BE2C (cell line): Measurements from ENCODE around the gene ZC3H6.
A peak's percentile ranks its signal among the peaks of the same experiment; 100 is the strongest.
"Not testable (repeated sequence)": the region's sequence is repeated elsewhere in the genome, so short reads cannot be mapped to it uniquely, and the experiment has no call there.

Experiments used
- DNase-seq: peaks from one replicate; pipeline ENCODE4 v3.0.0-alpha.2; 2020
- H3K27me3 ChIP-seq: fragments of 250-450 bp; sonication (Bioruptor Pico); 2 replicates; pipeline ENCODE4 v1.5.1; 2020; ENCODE audit warnings: mild to moderate bottlenecking
- H3K36me3 ChIP-seq: fragments of 250-450 bp; sonication (Bioruptor Pico); 2 replicates; pipeline ENCODE4 v1.5.1; 2020; ENCODE audit warnings: mild to moderate bottlenecking
- H3K4me1 ChIP-seq: fragments of 250-450 bp; sonication (Bioruptor Pico); 2 replicates; pipeline ENCODE4 v1.5.1; 2020
- H3K4me3 ChIP-seq: 2 replicates; pipeline ENCODE4 v1.5.1; 2011; ENCODE audit warnings: low read depth, low read length
- H3K9me3 ChIP-seq: fragments of 250-450 bp; sonication (Bioruptor Pico); 2 replicates; pipeline ENCODE4 v1.5.1; 2020
- CTCF ChIP-seq: IDR thresholded peaks from 2 replicates; pipeline ENCODE4 v1.5.1; 2012; ENCODE audit warnings: mild to moderate bottlenecking, low read depth, low read length

The ZC3H6 gene

GRCh38 chr2:112272669-112273068 lies 2.7 kb upstream of the ZC3H6 start:
- no peak for DNase-seq
- TF ChIP-seq CTCF, result no peak
- H3K36me3 ChIP-seq, result no peaks in the 10 kb centered on the region
- no peaks in the 10 kb centered on the region for H3K4me1 ChIP-seq
- H3K27me3 ChIP-seq, result no peaks in the 10 kb centered on the region
- H3K9me3 ChIP-seq, result no peaks in the 10 kb centered on the region
- H3K4me3 ChIP-seq, result no peak overlapping the region

GRCh38 chr2:112273349-112273748 lies 2.0 kb upstream of the ZC3H6 start:
- no peaks in the 10 kb centered on the region for H3K36me3 ChIP-seq
- no peak for TF ChIP-seq CTCF
- no peaks in the 10 kb centered on the region for H3K4me1 ChIP-seq
- no peaks in the 10 kb centered on the region for H3K27me3 ChIP-seq
- H3K4me3 ChIP-seq, result no peak overlapping the region
- DNase-seq, result no peak
- H3K9me3 ChIP-seq, result no peaks in the 10 kb centered on the region

GRCh38 chr2:112275887-112276773 lies 733 bp downstream of the ZC3H6 start:
- no peak for TF ChIP-seq CTCF
- H3K4me3 ChIP-seq, result peak overlapping the region; percentile 78
- H3K27me3 ChIP-seq, result no peaks in the 10 kb centered on the region
- peak; percentile 78 for DNase-seq
- no peaks in the 10 kb centered on the region for H3K9me3 ChIP-seq
- no peaks in the 10 kb centered on the region for H3K4me1 ChIP-seq
- H3K36me3 ChIP-seq, result no peaks in the 10 kb centered on the region

- H3K36me3 ChIP-seq, result no peaks in the 10 kb centered on the region
- no peaks in the 10 kb centered on the region for H3K9me3 ChIP-seq
- no peaks in the 10 kb centered on the region for H3K4me1 ChIP-seq
- TF ChIP-seq CTCF, result no peak
- H3K4me3 ChIP-seq, result peak overlapping the region; percentile 78
- DNase-seq, result no peak
- no peaks in the 10 kb centered on the region for H3K27me3 ChIP-seq
Observed at GRCh38 chr2:112276954-112277353, 1.6 kb downstream of the ZC3H6 start.

GRCh38 chr2:112277596-112278220 lies 2.3 kb downstream of the ZC3H6 start:
- TF ChIP-seq CTCF, result no peak
- Histone ChIP-seq H3K27me3 (no peaks in the 10 kb centered on the region), H3K4me1 (no peaks in the 10 kb centered on the region), H3K9me3 (no peaks in the 10 kb centered on the region), H3K4me3 (no peak overlapping the region), H3K36me3 (no peaks in the 10 kb centered on the region)
- no peak for DNase-seq

- not testable (repeated sequence) for H3K4me1 ChIP-seq, H3K9me3 ChIP-seq, H3K27me3 ChIP-seq, DNase-seq, H3K36me3 ChIP-seq, H3K4me3 ChIP-seq
Observed at GRCh38 chr2:112282066-112282465, 6.7 kb downstream of the ZC3H6 start.

- not testable (repeated sequence) for H3K9me3 ChIP-seq, H3K4me3 ChIP-seq, H3K36me3 ChIP-seq, H3K27me3 ChIP-seq, H3K4me1 ChIP-seq, DNase-seq
Observed at GRCh38 chr2:112283535-112283934, 8.1 kb downstream of the ZC3H6 start.
